CD4-positive, alpha-beta T cell treated with Interleukin-21 for 1 hour (primary cell): ENCODE data around the gene RNF111.
"Not testable (repeated sequence)": the region's sequence is repeated elsewhere in the genome, so short reads cannot be mapped to it uniquely, and the experiment has no call there.

ENCODE experiments used
- DNase-seq: peaks from one replicate; pipeline ENCODE4 v3.0.0-alpha.2; 2020

The RNF111 gene

DNA sequence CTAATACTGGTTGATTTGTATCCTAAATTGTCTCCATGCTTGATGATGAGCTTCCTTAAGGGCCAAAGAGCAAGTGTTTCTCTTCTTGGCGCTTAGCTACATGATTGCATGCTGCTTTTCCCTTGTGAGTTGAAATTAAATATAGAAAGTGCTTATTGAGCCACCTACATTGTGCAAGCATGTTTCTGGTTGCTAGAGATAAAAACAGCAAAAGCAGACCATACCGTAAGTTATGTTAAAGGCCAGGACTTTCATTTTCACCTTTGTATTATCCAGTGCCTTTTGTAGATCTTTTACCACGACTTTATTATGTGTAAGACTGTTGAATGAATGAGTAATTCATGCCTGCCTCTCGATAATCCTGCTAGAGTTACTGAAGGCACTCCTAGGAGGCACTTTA, 75.6 kb downstream of the RNF111 start:
- DNase-seq: no peak

GRCh38 chr15:59069430-59069829, 82.0 kb downstream of the RNF111 start:
- DNase-seq: no peak

DNA sequence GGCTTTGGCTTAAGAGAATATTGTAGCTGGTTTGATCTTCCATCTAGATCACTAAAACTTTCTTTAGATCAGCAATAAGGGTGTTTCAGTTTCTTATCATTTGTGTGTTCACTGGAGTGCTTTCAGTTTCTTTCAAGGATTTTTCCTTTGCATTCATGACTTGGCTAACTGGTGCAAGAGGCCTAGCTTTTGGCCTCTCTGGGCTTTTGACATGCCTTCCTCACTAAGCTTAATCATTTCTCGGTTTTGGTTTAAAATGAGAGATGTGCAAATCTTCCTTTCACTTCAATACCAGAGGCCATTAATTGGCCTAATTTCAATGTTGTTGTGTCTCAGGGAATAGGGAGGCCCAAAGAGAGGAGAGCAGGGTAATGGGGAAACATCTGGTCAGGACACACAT, 87.1 kb downstream of the RNF111 start:
- DNase-seq: no peak

GRCh38 chr15:59087731-59088130, 100.3 kb downstream of the RNF111 start:
- no peak for DNase-seq

GRCh38 chr15:59094077-59094476, 106.6 kb downstream of the RNF111 start:
- no peak for DNase-seq

- no peak for DNase-seq
Observed at GRCh38 chr15:59096429-59096828, 109.0 kb downstream of the RNF111 start.

DNA sequence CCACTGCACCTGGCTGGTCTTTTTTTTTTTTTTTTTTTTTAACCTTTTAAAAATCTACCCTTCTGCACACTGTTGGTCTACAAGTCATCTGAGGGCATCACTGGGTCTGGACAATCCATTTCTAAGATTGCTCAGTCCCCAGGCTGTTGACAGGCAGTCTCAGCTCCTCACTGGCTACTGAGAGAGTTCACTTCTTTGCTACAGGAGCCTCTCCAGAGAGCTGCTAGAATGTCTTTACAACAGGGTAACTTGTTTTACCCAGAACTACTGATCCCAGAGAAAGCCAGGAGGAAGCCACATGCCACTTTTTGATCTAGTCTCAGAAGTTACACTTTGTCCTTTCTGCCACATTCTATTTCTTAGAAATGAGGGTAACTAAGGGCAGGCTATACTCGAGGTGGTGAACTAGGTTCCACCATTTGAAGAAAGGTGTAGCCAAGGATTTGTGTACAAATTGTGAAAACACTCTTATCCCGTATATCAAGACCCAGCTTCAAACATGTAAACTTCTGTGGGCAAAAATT, 111.8 kb downstream of the RNF111 start:
- DNase-seq: no peak

- no peak for DNase-seq
Observed at GRCh38 chr15:59104602-59104911, 117.1 kb downstream of the RNF111 start.

- DNase-seq: peak; percentile 93
Observed at GRCh38 chr15:59104912-59105732, 117.7 kb downstream of the RNF111 start, which contains the start of gene CCNB2. TSS of gene CCNB2 (plus strand) at chr15:59105146. CDS start at chr15:59105269, 123 bp downstream.

DNA sequence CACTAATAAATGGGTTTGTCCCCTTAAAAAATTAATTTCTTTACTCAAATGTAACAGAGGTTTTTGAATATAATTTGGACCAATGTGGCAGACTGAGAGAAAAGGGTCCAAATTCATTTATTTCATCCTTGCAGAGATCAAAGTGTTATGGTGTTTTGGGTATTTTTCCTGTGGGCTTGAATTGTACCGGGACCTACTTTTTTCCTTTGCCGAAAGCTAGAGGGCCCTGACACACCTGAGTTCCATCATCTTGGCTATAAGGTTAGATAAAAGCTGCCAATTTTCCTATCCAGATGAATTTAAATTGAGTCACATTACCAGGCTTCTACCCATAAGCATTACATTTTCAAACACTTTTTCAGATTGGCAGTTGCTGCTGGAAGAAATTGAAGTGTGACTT, 118.4 kb downstream of the RNF111 start:
- DNase-seq: no peak

- DNase-seq: no peak
Observed at GRCh38 chr15:59111251-59111650, 123.8 kb downstream of the RNF111 start.

DNA sequence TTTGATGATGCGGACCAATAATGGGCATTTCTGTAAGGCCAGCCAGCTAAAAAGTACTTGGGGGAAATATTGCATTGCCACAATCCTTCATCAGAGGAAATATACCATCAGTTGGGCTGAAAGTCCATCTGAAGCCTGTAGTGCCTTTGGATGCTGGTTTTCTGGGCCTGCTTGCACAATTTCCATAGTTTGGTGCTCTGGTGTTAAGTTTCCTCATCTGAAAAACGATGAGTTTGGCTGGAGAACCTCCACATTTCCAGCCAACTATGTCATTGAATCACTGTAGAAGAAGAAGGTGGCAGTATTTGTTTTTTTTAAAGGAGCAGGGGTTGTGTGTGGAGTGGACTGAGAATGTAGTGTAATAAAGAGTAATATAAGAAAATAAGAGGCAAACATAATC, 127.6 kb downstream of the RNF111 start:
- no peak for DNase-seq

- DNase-seq: no peak
Observed at GRCh38 chr15:59116141-59116540, 128.7 kb downstream of the RNF111 start.

GRCh38 chr15:59116771-59117170, 129.3 kb downstream of the RNF111 start:
- no peak for DNase-seq

- no peak for DNase-seq
Observed at GRCh38 chr15:59119625-59120024, 132.2 kb downstream of the RNF111 start.

- no peak for DNase-seq
Observed at GRCh38 chr15:59120937-59121336, 133.5 kb downstream of the RNF111 start.

DNA sequence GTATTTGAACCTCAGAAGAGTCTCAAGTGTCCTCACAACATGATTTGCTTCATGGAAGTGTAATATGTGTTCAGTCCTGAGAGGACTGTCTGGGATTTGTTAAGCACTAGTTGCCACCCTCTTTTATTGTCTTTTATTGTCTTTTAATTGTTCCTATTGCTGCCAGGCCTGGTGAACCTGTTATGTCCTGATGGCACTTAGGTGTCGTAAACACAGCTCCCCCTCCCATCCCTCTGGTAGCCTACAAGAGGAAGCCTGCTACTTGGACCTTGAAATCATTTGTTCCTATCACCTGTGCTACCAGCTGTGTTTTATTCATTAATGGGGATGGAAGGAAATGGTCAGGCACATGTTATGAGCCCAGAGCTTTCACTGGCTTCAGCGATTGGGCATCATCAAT, 136.8 kb downstream of the RNF111 start:
- DNase-seq: no peak

GRCh38 chr15:59125683-59126082, 138.2 kb downstream of the RNF111 start:
- DNase-seq: not testable (repeated sequence)

- DNase-seq: not testable (repeated sequence)
Observed at GRCh38 chr15:59127255-59127654, 139.8 kb downstream of the RNF111 start.

GRCh38 chr15:59131456-59131855, 144.0 kb downstream of the RNF111 start:
- DNase-seq: no peak

- DNase-seq: no peak
Observed at GRCh38 chr15:59131969-59132562, 144.6 kb downstream of the RNF111 start.

- DNase-seq: no peak
Observed at GRCh38 chr15:59133929-59134427, 146.5 kb downstream of the RNF111 start.

DNA sequence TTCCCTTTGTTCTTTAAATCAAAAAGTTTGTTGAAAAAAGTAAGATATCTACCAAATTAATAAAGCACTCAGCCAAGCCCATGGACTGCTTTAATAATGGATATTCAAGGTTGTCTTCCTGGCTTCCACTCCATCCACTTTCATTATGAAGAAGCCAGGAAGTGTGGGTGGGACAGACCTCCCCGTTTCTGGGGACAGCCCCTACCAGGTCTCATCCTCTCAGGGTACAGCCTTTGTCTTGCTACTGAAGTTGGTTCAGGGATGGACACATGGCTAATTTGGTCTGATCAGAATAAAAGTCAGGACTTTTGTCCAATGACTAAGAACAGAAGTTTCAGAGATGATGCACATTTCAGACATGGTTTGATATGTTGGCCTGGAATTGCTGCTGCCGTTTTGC, 150.1 kb downstream of the RNF111 start:
- DNase-seq: no peak

DNA sequence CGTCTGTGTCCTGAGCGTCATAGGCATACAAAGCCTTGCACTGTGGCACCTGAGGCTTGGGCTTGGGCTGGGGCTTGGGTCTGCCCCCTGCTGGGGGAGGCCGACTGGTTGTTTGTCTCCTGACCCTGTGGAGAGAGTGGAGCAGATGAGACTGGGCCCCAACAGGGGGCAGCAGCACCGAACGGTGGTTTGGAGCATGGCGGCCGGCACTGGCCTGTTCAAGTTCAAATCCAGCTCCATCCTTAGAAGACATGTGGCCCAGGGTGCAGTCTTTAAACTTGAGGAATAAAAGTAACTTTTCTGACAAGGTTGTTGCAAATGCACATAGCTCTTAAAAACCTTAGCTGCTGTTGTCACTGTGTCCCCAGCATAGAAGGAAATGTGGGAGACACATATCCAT, 150.8 kb downstream of the RNF111 start:
- DNase-seq: peak; percentile 63
